CD8-positive, alpha-beta memory T cell (primary cell): ENCODE data around the gene WDHD1. TPM values are rescaled to one million over a fixed set of nuclear protein-coding genes. Genes with fewer than 3 reads are reported as not detected.

Source experiments
- CTCF ChIA-PET: fragments of 350-600 bp; sonication (Branson Sonifier 250); formaldehyde crosslinking; loops from one replicate; lab custom pipeline; 2021; ENCODE audit warnings: antibody characterized with exemption; lab: Charles Lee
- POLR2A ChIA-PET: fragments of 350-600 bp; sonication (Branson Sonifier 250); formaldehyde crosslinking; loops from one replicate; lab custom pipeline; 2021; ENCODE audit warnings: antibody characterized with exemption; lab: Charles Lee
- DNase-seq, 5 donors: peaks; one replicate each; pipeline versions ENCODE4 v3.0.0 to v3.0.0-alpha.2; 2020 to 2022; ENCODE audit warnings: mixed read lengths in 1 of 5
- H3K27ac ChIP-seq: one replicate; pipeline ENCODE4 v1.7.0; 2013; ENCODE audit warnings: low read depth, mild to moderate bottlenecking, low read length, moderate library complexity
- H3K27me3 ChIP-seq: 2 replicates; pipeline ENCODE4 v1.7.0; 2013; ENCODE audit warnings: low read length, mild to moderate bottlenecking; ENCODE audit not compliant: insufficient read depth, poor library complexity, severe bottlenecking
- H3K36me3 ChIP-seq: 2 replicates; pipeline ENCODE4 v1.7.0; 2013; ENCODE audit warnings: mild to moderate bottlenecking, low read length, moderate library complexity; ENCODE audit not compliant: insufficient read depth
- H3K4me1 ChIP-seq: 2 replicates; pipeline ENCODE4 v1.7.0; 2013; ENCODE audit warnings: mild to moderate bottlenecking, low read length, moderate library complexity; ENCODE audit not compliant: insufficient read depth
- H3K4me3 ChIP-seq: 2 replicates; pipeline ENCODE4 v1.7.0; 2013; ENCODE audit warnings: mild to moderate bottlenecking, low read length
- H3K9me3 ChIP-seq: 2 replicates; pipeline ENCODE4 v1.7.0; 2013; ENCODE audit warnings: mild to moderate bottlenecking, low read length
- H3K27ac Mint-ChIP-seq, 8 donors: one replicate each; pipeline ENCODE4 v1.8.0; 2020 to 2021; ENCODE audit warnings: mixed read lengths in 8 of 8, mild to moderate bottlenecking in 6 of 8, inconsistent platforms in 3 of 8, moderate library complexity in 3 of 8
- H3K27me3 Mint-ChIP-seq, 2 donors: one replicate each; pipeline ENCODE4 v1.8.0; 2020 to 2021; ENCODE audit warnings: mixed read lengths in 2 of 2, mild to moderate bottlenecking in 1 of 2, moderate library complexity in 1 of 2
- H3K36me3 Mint-ChIP-seq, 3 donors: one replicate each; pipeline ENCODE4 v1.8.0; 2020 to 2021; ENCODE audit warnings: mixed read lengths in 3 of 3, inconsistent platforms in 1 of 3, mild to moderate bottlenecking in 1 of 3
- H3K4me1 Mint-ChIP-seq, 3 donors: one replicate each; pipeline ENCODE4 v1.8.0; 2020 to 2021; ENCODE audit warnings: mixed read lengths in 3 of 3, inconsistent platforms in 1 of 3, mild to moderate bottlenecking in 1 of 3
- H3K4me3 Mint-ChIP-seq, 7 donors: one replicate each; pipeline ENCODE4 v1.8.0; 2020 to 2021; ENCODE audit warnings: mixed read lengths in 7 of 7, mild to moderate bottlenecking in 6 of 7, moderate library complexity in 4 of 7, inconsistent platforms in 2 of 7
- H3K9me3 Mint-ChIP-seq, 5 donors: one replicate each; pipeline ENCODE4 v1.8.0; 2020 to 2022; ENCODE audit warnings: mixed read lengths in 5 of 5, mild to moderate bottlenecking in 3 of 5, moderate library complexity in 2 of 5, inconsistent platforms in 1 of 5
- polyA plus RNA-seq: library from polyadenylated mRNA; unstranded; fragments of 300-500 nt; fragmentation: Illumina TruSeq; gene quantifications from one replicate; pipeline ENCODE4 v1.2.3, GENCODE V29; 2021
- total RNA-seq, 2 experiments: library from RNA; stranded (reverse); gene quantifications; one replicate each; pipeline ENCODE4 v1.2.3, GENCODE V29; 2021

WDHD1 gene
- total and polyA plus RNA-seq, 3 experiments from 2014 or later, result 3.1 to 56.6 (median 56.3) TPM

- no peak overlapping the region for H3K4me3 ChIP-seq
- Mint-ChIP-seq H3K4me1 (no peaks in the 10 kb centered on the region), H3K9me3 (no peaks in the 10 kb centered on the region), H3K27me3 (no peaks in the 10 kb centered on the region), H3K27ac (peak overlapping the region in 1 of 8 donors; percentile 47), H3K4me3 (no peak overlapping the region), H3K36me3 (peaks cover 3 to 17% (median 4%) of the 10 kb centered on the region in 3 donors)
- no peaks in the 10 kb centered on the region for H3K9me3 ChIP-seq
- ChIA-PET CTCF (interaction anchor here (1.0 kb wide), 1 partner anchor 419 kb away, joined by 3 read pairs; the partner anchor contains the start of gene SAMD4A), POLR2A (no interaction called here)
- H3K36me3 ChIP-seq, result no peaks in the 10 kb centered on the region
- H3K27me3 ChIP-seq, result no peaks in the 10 kb centered on the region
- H3K27ac ChIP-seq, result no peak overlapping the region
- DNase-seq, result no peak
- no peaks in the 10 kb centered on the region for H3K4me1 ChIP-seq
Measured at GRCh38 chr14:54985156-54985555, 41.7 kb downstream of the WDHD1 start.

GRCh38 chr14:54981698-54982097 is 45.2 kb downstream of the WDHD1 start:
- H3K27me3 Mint-ChIP-seq, result no peaks in the 10 kb centered on the region
- Histone ChIP-seq H3K27ac (no peak overlapping the region), H3K4me3 (no peak overlapping the region), H3K27me3 (no peaks in the 10 kb centered on the region), H3K36me3 (no peaks in the 10 kb centered on the region), H3K9me3 (no peaks in the 10 kb centered on the region), H3K4me1 (no peaks in the 10 kb centered on the region)
- peaks cover 0 to 5% (median 0%) of the 10 kb centered on the region in 3 donors for H3K4me1 Mint-ChIP-seq
- CTCF ChIA-PET, result interaction anchor here (1.0 to 1.6 kb wide), 2 partner anchors 100 to 140 kb away, joined by 3 to 4 read pairs; no protein-coding TSS in a partner anchor
- POLR2A ChIA-PET, result no interaction called here
- H3K27ac Mint-ChIP-seq, result peak overlapping the region in 1 of 8 donors; percentile 36
- H3K4me3 Mint-ChIP-seq, result no peak overlapping the region
- peaks cover 4 to 12% (median 6%) of the 10 kb centered on the region in 3 donors for H3K36me3 Mint-ChIP-seq
- DNase-seq, result no peak
- no peaks in the 10 kb centered on the region for H3K9me3 Mint-ChIP-seq

GRCh38 chr14:54979039-54979438 is 47.9 kb downstream of the WDHD1 start:
- Histone ChIP-seq H3K27ac (no peak overlapping the region), H3K4me3 (no peak overlapping the region), H3K4me1 (no peaks in the 10 kb centered on the region), H3K36me3 (no peaks in the 10 kb centered on the region), H3K27me3 (no peaks in the 10 kb centered on the region), H3K9me3 (no peaks in the 10 kb centered on the region)
- no peaks in the 10 kb centered on the region for H3K9me3 Mint-ChIP-seq
- no peak for DNase-seq
- no peaks in the 10 kb centered on the region for H3K27me3 Mint-ChIP-seq
- peaks cover 0 to 5% (median 3%) of the 10 kb centered on the region in 3 donors for H3K36me3 Mint-ChIP-seq
- ChIA-PET POLR2A (no interaction called here), CTCF (no interaction called here)
- peak overlapping the region in 2 of 8 donors; percentile 42 to 44 for H3K27ac Mint-ChIP-seq
- peaks cover 0 to 9% (median 1%) of the 10 kb centered on the region in 3 donors for H3K4me1 Mint-ChIP-seq
- no peak overlapping the region for H3K4me3 Mint-ChIP-seq

- no peaks in the 10 kb centered on the region for H3K27me3 Mint-ChIP-seq
- no peaks in the 10 kb centered on the region for H3K9me3 Mint-ChIP-seq
- no peak overlapping the region for H3K27ac ChIP-seq
Measured at GRCh38 chr14:54976316-54976715, 50.6 kb downstream of the WDHD1 start.

GRCh38 chr14:54975856-54976255 is 51.0 kb downstream of the WDHD1 start:
- H3K27me3 ChIP-seq, result no peaks in the 10 kb centered on the region
- Mint-ChIP-seq H3K4me1 (peaks cover 0 to 9% (median 1%) of the 10 kb centered on the region in 3 donors), H3K27ac (peak overlapping the region in 1 of 8 donors; percentile 35), H3K36me3 (peaks cover 3 to 6% (median 4%) of the 10 kb centered on the region in 3 donors), H3K27me3 (no peaks in the 10 kb centered on the region), H3K9me3 (no peaks in the 10 kb centered on the region), H3K4me3 (no peak overlapping the region)
- no peak overlapping the region for H3K27ac ChIP-seq
- POLR2A ChIA-PET, result no interaction called here
- no peak overlapping the region for H3K4me3 ChIP-seq
- no peaks in the 10 kb centered on the region for H3K4me1 ChIP-seq
- H3K9me3 ChIP-seq, result no peaks in the 10 kb centered on the region
- H3K36me3 ChIP-seq, result no peaks in the 10 kb centered on the region
- no peak for DNase-seq
- CTCF ChIA-PET, result no interaction called here

More at GRCh38 chr14:54976316-54976715, 50.6 kb downstream of the WDHD1 start:
- Histone ChIP-seq H3K9me3 (no peaks in the 10 kb centered on the region), H3K27me3 (no peaks in the 10 kb centered on the region), H3K4me1 (no peaks in the 10 kb centered on the region), H3K36me3 (no peaks in the 10 kb centered on the region), H3K4me3 (no peak overlapping the region)
- Mint-ChIP-seq H3K4me3 (no peak overlapping the region), H3K27ac (no peak overlapping the region), H3K36me3 (peaks cover 1 to 6% (median 3%) of the 10 kb centered on the region in 3 donors), H3K4me1 (peaks cover 0 to 9% (median 1%) of the 10 kb centered on the region in 3 donors)
- ChIA-PET CTCF (no interaction called here), POLR2A (no interaction called here)
- DNase-seq, result no peak

GRCh38 chr14:54974788-54975414 is 52.0 kb downstream of the WDHD1 start:
- CTCF ChIA-PET, result no interaction called here
- H3K27me3 ChIP-seq, result no peaks in the 10 kb centered on the region
- no peaks in the 10 kb centered on the region for H3K9me3 ChIP-seq
- no peak overlapping the region for H3K4me3 Mint-ChIP-seq
- peaks cover 3 to 5% (median 4%) of the 10 kb centered on the region in 3 donors for H3K36me3 Mint-ChIP-seq
- no peak for DNase-seq
- no peaks in the 10 kb centered on the region for H3K36me3 ChIP-seq
- POLR2A ChIA-PET, result no interaction called here
- H3K4me1 Mint-ChIP-seq, result peaks cover 0 to 9% (median 1%) of the 10 kb centered on the region in 3 donors
- no peaks in the 10 kb centered on the region for H3K27me3 Mint-ChIP-seq
- H3K27ac ChIP-seq, result no peak overlapping the region
- H3K27ac Mint-ChIP-seq, result peak overlapping the region in 2 of 8 donors; percentile 62 to 70
- H3K4me1 ChIP-seq, result no peaks in the 10 kb centered on the region
- no peak overlapping the region for H3K4me3 ChIP-seq
- H3K9me3 Mint-ChIP-seq, result no peaks in the 10 kb centered on the region

GRCh38 chr14:54967496-54967895 is 59.4 kb downstream of the WDHD1 start:
- no peaks in the 10 kb centered on the region for H3K9me3 ChIP-seq
- CTCF ChIA-PET, result no interaction called here
- no peaks in the 10 kb centered on the region for H3K4me1 ChIP-seq
- no peaks in the 10 kb centered on the region for H3K9me3 Mint-ChIP-seq
- H3K36me3 Mint-ChIP-seq, result peaks cover 4 to 10% (median 8%) of the 10 kb centered on the region in 3 donors
- no peak overlapping the region for H3K4me3 ChIP-seq
- no peak for DNase-seq
- no peak overlapping the region for H3K27ac ChIP-seq
- no peaks in the 10 kb centered on the region for H3K4me1 Mint-ChIP-seq
- no peaks in the 10 kb centered on the region for H3K36me3 ChIP-seq
- H3K27me3 ChIP-seq, result no peaks in the 10 kb centered on the region
- no peak overlapping the region for H3K27ac Mint-ChIP-seq
- H3K27me3 Mint-ChIP-seq, result no peaks in the 10 kb centered on the region
- H3K4me3 Mint-ChIP-seq, result no peak overlapping the region
- POLR2A ChIA-PET, result interaction anchor here (0.7 kb wide), 1 partner anchor 1912 kb away, joined by 4 read pairs; no protein-coding TSS in a partner anchor

GRCh38 chr14:54955143-54955542 is 71.8 kb downstream of the WDHD1 start:
- ChIA-PET POLR2A (no interaction called here), CTCF (no interaction called here)
- Histone ChIP-seq H3K36me3 (no peaks in the 10 kb centered on the region), H3K4me3 (no peak overlapping the region), H3K27ac (no peak overlapping the region), H3K27me3 (no peaks in the 10 kb centered on the region), H3K4me1 (no peaks in the 10 kb centered on the region), H3K9me3 (no peaks in the 10 kb centered on the region)
- Mint-ChIP-seq H3K36me3 (peaks cover 0 to 9% (median 8%) of the 10 kb centered on the region in 3 donors), H3K9me3 (no peaks in the 10 kb centered on the region), H3K27me3 (no peaks in the 10 kb centered on the region), H3K27ac (no peak overlapping the region), H3K4me1 (no peaks in the 10 kb centered on the region), H3K4me3 (no peak overlapping the region)
- no peak for DNase-seq
